Tibial nerve (tissue), 4 donors: Measurements from ENCODE around the gene THBS1. TPM values are rescaled to one million over a fixed set of nuclear protein-coding genes. Genes with fewer than 3 reads are reported as not detected.

Experiments used
- DNase-seq, 2 donors: peaks; one replicate each; pipeline ENCODE4 v3.0.0-alpha.2; 2019; ENCODE audit warnings: low spot score in 2 of 2
- H3K27ac ChIP-seq, 4 donors: fragments of 200-600 bp; sonication (generic) in 3 of 4; one replicate each; pipeline ENCODE4 v1.5.1; 2017 to 2019; ENCODE audit warnings: mild to moderate bottlenecking in 1 of 4
- H3K27me3 ChIP-seq, 2 donors: fragments of 200-600 bp; sonication (generic) in 1 of 2; one replicate each; pipeline versions ENCODE4 v1.5.1 to v1.6.0; 2017 to 2019
- H3K36me3 ChIP-seq, 3 donors: fragments of 200-600 bp; sonication (generic); one replicate each; pipeline ENCODE4 v1.5.1; 2018 to 2019
- H3K4me1 ChIP-seq, 4 donors: fragments of 200-600 bp; sonication (generic) in 3 of 4; one replicate each; pipeline ENCODE4 v1.5.1; 2017 to 2019
- H3K4me3 ChIP-seq, 4 donors: fragments of 200-600 bp; sonication (generic) in 3 of 4; one replicate each; pipeline ENCODE4 v1.5.1; 2017 to 2019; ENCODE audit warnings: mild to moderate bottlenecking in 1 of 4, moderate library complexity in 1 of 4
- H3K9me3 ChIP-seq, 4 donors: fragments of 200-600 bp; sonication (generic) in 3 of 4; one replicate each; pipeline ENCODE4 v1.5.1; 2017 to 2019
- EP300 ChIP-seq, 2 donors: sonication (generic); formaldehyde crosslinking; IDR thresholded peaks; one replicate each; pipeline ENCODE4 v1.6.1; 2017; ENCODE audit warnings: antibody characterized with exemption in 2 of 2, mild to moderate bottlenecking in 1 of 2
- POLR2A ChIP-seq, 2 donors: fragments of 450-650 bp; IDR thresholded peaks; one replicate each; pipeline ENCODE4 v1.6.1; 2017; ENCODE audit warnings: antibody characterized with exemption in 2 of 2, mild to moderate bottlenecking in 2 of 2, moderate library complexity in 2 of 2
- WGBS, 2 donors: methylation state at CpG; one replicate each; pipeline ENCODE4 v1.1.5; 2018; 5-methylcytosine and 5-hydroxymethylcytosine counted together
- total RNA-seq, 4 donors: library from RNA; depleted of rRNA; stranded (reverse); fragments of >200 nt; gene quantifications; one replicate each; pipeline ENCODE4 v1.1.0, GENCODE V29; 2016
- TF ChIP-seq, protein P1 (sequence below), 5 experiments: fragments of 200-600 bp in 3 of 5; fragments of 450-650 bp in 2 of 5; sonication (generic) in 3 of 5; IDR thresholded peaks; one replicate each; pipeline ENCODE4 v1.5.1; 2016 to 2019; ENCODE audit warnings: antibody characterized with exemption in 5 of 5, mild to moderate bottlenecking in 3 of 5, moderate library complexity in 2 of 5

THBS1 gene
- total RNA-seq, 4 donors from 2014 or later, result 1,850 to 2,559 (median 1,931) TPM

DNA sequence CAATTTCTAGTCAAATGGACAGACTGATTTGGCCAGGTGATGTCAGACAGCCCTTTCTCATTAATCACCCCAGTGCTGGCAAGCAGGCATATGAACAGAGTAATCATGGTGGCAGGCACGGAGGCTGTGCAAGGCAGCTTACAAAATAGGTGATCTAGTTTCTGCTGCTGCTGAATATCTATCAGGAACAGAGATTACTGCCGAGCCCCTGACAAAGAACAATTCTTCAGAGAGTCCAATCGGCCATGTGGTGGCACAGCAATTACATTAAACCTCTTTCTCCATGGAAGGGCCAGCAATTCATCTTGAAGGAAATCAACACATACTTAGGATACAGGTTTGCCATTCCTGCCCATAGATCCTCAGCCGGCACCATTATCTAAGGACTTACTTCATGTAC lies 32.3 kb upstream of the THBS1 start:
- 88 to 92% methylated on average over 4 of the region's 4 CpGs for WGBS, 2 donors
- Histone ChIP-seq H3K4me3 (no peak overlapping the region), H3K27me3 (no peaks in the 10 kb centered on the region), H3K27ac (no peak overlapping the region), H3K9me3 (peaks cover 0 to 22% (median 0%) of the 10 kb centered on the region in 4 donors), H3K4me1 (no peaks in the 10 kb centered on the region), H3K36me3 (no peaks in the 10 kb centered on the region)
- no peak for DNase-seq
- TF ChIP-seq, protein P1, sequence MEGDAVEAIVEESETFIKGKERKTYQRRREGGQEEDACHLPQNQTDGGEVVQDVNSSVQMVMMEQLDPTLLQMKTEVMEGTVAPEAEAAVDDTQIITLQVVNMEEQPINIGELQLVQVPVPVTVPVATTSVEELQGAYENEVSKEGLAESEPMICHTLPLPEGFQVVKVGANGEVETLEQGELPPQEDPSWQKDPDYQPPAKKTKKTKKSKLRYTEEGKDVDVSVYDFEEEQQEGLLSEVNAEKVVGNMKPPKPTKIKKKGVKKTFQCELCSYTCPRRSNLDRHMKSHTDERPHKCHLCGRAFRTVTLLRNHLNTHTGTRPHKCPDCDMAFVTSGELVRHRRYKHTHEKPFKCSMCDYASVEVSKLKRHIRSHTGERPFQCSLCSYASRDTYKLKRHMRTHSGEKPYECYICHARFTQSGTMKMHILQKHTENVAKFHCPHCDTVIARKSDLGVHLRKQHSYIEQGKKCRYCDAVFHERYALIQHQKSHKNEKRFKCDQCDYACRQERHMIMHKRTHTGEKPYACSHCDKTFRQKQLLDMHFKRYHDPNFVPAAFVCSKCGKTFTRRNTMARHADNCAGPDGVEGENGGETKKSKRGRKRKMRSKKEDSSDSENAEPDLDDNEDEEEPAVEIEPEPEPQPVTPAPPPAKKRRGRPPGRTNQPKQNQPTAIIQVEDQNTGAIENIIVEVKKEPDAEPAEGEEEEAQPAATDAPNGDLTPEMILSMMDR (IDR thresholded peaks at IDR 0.05), result no peak
- TF ChIP-seq EP300 (IDR thresholded peaks at IDR 0.05), result no peak
- TF ChIP-seq POLR2A (IDR thresholded peaks at IDR 0.05), result no peak

DNA sequence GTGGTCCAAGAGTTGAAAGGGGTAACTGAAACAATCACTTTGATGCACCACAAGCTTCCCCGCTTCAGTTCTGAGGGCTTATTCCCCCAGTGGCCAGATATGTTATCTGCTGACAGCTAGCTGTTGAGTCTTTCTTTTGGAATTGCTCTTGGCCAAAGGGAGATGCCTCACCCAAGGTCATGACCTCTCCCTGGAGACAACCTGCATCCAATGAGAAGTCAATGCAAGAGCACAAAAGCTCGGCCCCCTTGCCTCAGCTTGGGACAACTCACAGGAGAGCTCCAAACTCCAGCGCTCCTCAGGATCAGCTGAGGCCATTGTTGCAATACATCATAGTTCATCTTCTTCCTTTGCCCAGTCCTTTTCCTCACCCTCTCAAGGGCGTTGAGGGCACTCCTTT lies 31.0 kb upstream of the THBS1 start:
- 67 to 72% methylated on average over 4 of the region's 4 CpGs for WGBS, 2 donors
- Histone ChIP-seq H3K9me3 (peaks cover 0 to 17% (median 0%) of the 10 kb centered on the region in 4 donors), H3K4me1 (peaks cover 0 to 5% (median 0%) of the 10 kb centered on the region in 4 donors), H3K36me3 (no peaks in the 10 kb centered on the region), H3K27ac (no peak overlapping the region), H3K27me3 (no peaks in the 10 kb centered on the region), H3K4me3 (no peak overlapping the region)
- peak in 1 of 2 donors; percentile 49 for DNase-seq
- TF ChIP-seq, protein P1 (IDR thresholded peaks at IDR 0.05), result peak in 1 of 5 experiments; percentile 20
- TF ChIP-seq EP300 (IDR thresholded peaks at IDR 0.05) (peak in 1 of 2 donors; percentile 15), POLR2A (IDR thresholded peaks at IDR 0.05) (no peak)

DNA sequence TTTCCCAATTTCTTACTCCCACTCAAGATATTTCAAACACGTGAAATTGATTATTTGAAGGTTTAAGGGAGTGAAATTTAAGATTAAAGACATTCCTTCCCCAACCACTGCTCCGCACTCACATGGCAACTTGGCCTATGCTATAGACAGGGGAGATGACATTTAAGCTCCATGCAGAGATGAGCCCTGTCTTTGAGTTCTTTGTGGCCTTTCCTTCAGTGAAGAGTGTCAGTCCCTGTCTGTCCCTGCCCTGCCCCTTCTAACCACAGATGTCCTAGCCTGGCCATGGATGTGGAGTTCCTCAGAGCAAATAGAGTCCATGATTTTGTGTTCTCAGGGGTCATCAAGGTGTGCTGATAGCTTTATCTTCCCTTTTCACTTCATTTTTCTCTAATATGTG lies 29.4 kb upstream of the THBS1 start:
- 92 to 96% methylated on average over 2 of the region's 2 CpGs for WGBS, 2 donors
- DNase-seq, result no peak
- Histone ChIP-seq H3K36me3 (no peaks in the 10 kb centered on the region), H3K27ac (no peak overlapping the region), H3K9me3 (peaks cover 0 to under 1% (median 0%) of the 10 kb centered on the region in 4 donors), H3K27me3 (no peaks in the 10 kb centered on the region), H3K4me3 (no peak overlapping the region), H3K4me1 (peaks cover 0 to 5% (median 0%) of the 10 kb centered on the region in 4 donors)
- TF ChIP-seq POLR2A (IDR thresholded peaks at IDR 0.05) (no peak), EP300 (IDR thresholded peaks at IDR 0.05) (no peak)
- TF ChIP-seq, protein P1 (IDR thresholded peaks at IDR 0.05), result no peak

DNA sequence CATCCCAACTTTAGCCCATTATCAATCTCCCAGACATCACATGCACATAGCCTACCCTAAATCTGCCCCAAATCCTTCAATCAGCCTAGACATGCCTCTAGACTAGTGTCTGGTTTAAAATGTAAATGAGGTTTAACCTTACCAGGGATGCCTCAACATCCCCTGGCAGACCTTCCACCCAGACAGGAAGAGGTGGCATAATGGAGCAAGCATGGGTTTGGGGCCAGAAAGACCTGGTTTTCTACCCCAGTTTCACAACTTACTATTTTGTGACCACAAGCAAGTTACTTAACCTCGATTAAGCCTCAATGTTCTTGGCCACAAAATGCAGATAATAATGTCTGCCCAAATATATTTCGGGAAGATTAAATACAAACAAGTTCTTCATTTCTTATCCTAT lies 28.3 kb upstream of the THBS1 start:
- 78 to 81% methylated on average over 2 of the region's 2 CpGs for WGBS, 2 donors
- Histone ChIP-seq H3K4me3 (no peak overlapping the region), H3K4me1 (peaks cover 0 to 5% (median 0%) of the 10 kb centered on the region in 4 donors), H3K27me3 (no peaks in the 10 kb centered on the region), H3K27ac (no peak overlapping the region), H3K36me3 (no peaks in the 10 kb centered on the region), H3K9me3 (no peaks in the 10 kb centered on the region)
- TF ChIP-seq POLR2A (IDR thresholded peaks at IDR 0.05) (no peak), EP300 (IDR thresholded peaks at IDR 0.05) (no peak)
- TF ChIP-seq, protein P1 (IDR thresholded peaks at IDR 0.05), result no peak
- no peak for DNase-seq

DNA sequence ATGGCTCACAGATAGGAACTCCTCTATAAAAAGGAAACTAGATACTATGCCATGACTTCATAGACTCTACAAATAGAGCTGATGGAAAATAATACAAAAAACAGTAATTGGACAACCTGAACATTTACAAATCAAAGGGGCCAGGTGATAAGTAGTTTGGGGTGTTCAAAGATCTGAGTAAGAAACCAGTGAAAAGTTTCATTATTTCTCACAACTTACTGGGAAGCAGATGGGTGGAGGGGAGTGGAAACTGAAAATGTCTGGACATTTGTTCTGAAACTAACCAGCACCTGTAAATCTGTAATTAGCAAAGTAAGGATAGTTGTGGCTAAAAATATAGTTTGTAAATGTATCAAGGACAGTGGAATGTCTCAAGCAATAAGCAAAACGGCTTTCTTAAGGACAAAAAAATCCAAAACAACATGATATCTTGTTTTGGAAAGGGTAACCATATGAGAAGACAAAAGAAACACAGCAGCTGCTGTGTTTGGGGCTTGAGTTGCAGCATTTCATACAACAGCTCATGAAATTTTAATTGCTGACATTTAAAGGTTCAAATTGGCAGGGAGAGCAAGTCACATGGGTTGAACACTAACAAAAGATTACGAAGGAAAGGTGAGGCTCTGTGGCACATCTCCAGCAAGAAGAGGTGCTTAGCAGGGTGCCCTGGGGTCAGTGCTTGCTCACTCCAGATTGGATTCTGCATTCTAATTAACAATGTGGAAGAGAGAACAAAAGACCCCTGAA lies 26.8 kb upstream of the THBS1 start:
- Histone ChIP-seq H3K27me3 (no peaks in the 10 kb centered on the region), H3K4me1 (peaks cover 0 to 5% (median 0%) of the 10 kb centered on the region in 4 donors), H3K4me3 (no peak overlapping the region), H3K27ac (no peak overlapping the region), H3K36me3 (no peaks in the 10 kb centered on the region), H3K9me3 (no peaks in the 10 kb centered on the region)
- TF ChIP-seq POLR2A (IDR thresholded peaks at IDR 0.05), result no peak
- TF ChIP-seq, protein P1 (IDR thresholded peaks at IDR 0.05), result no peak
- TF ChIP-seq EP300 (IDR thresholded peaks at IDR 0.05), result no peak
- WGBS, 2 donors, result 30 to 36% methylated on average over 2 of the region's 2 CpGs
- no peak for DNase-seq
